Panc1 (cell line): ENCODE data around the gene TMEM191C.
"Not testable (repeated sequence)": the region's sequence is repeated elsewhere in the genome, so short reads cannot be mapped to it uniquely, and the experiment has no call there.

Experiments used
- CTCF ChIP-seq: fragments of 450-650 bp; IDR thresholded peaks from 2 replicates; pipeline ENCODE4 v1.5.1; 2017; ENCODE audit warnings: mild to moderate bottlenecking
- POLR2AphosphoS5 ChIP-seq: IDR thresholded peaks from 2 replicates; pipeline ENCODE4 v1.6.1; 2012; ENCODE audit warnings: mild to moderate bottlenecking, low read depth, low read length, moderate library complexity
- SIN3A ChIP-seq: IDR thresholded peaks from 2 replicates; pipeline ENCODE4 v1.6.1; 2012; ENCODE audit warnings: low read depth, mild to moderate bottlenecking, low read length, moderate library complexity, borderline replicate concordance; ENCODE audit not compliant: insufficient read depth

DNA sequence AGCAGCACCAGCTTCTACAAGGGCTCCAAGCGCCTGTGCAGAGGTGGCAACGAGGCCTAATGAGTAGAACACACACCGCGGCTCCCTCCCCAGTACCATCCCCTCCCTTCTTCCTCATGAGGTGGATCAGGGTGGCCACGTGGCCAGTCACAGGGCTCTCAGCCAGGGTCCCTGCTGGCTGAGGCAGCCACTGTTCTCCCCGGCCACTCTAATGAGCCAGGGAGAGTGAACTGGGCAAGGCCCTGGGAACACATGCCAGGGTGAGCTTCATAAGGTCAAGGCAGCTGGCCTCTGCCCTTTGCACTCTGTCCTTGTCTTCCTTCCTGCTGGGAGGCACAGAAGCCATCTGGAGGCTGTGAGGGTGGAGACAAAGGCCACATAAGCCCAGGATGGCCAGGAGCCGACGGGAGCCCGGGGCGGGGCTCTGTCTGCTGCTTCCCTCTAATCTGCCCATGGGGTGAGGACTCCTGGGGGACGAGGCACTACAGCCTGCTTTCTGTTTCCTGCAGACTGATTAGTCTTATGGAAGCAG, 22.0 kb downstream of the TMEM191C start:
- not testable (repeated sequence) for TF ChIP-seq CTCF, POLR2AphosphoS5, SIN3A
